Omental fat pad (tissue), 4 donors: Measurements from ENCODE around the gene CDKN1A. TPM values are rescaled to one million over a fixed set of nuclear protein-coding genes. Genes with fewer than 3 reads are reported as not detected.
A peak's percentile ranks its signal among the peaks of the same experiment; 100 is the strongest.

ENCODE experiments used
- ATAC-seq: fragments of 150-250 bp; one replicate; pipeline ENCODE4 v1.9.1; 2016; ENCODE audit warnings: mild to moderate bottlenecking, moderate library complexity; ENCODE audit not compliant: low FRiP score
- DNase-seq: peaks from one replicate; pipeline ENCODE4 v3.0.0-alpha.2; 2019; ENCODE audit warnings: low spot score
- CTCF ChIP-seq, 3 donors: fragments of 450-650 bp; IDR thresholded peaks; one replicate each; pipeline ENCODE4 v1.5.1; 2016 to 2017; ENCODE audit warnings: antibody characterized with exemption in 3 of 3, mild to moderate bottlenecking in 3 of 3, moderate library complexity in 2 of 3
- total RNA-seq, 4 donors: library from RNA; depleted of rRNA; stranded (reverse); fragments of >200 nt; gene quantifications; one replicate each; pipeline ENCODE4 v1.1.0, GENCODE V29; 2016

CDKN1A gene
- total RNA-seq, result 100 to 1,000 TPM; 126 to 611 (median 261) TPM

DNA sequence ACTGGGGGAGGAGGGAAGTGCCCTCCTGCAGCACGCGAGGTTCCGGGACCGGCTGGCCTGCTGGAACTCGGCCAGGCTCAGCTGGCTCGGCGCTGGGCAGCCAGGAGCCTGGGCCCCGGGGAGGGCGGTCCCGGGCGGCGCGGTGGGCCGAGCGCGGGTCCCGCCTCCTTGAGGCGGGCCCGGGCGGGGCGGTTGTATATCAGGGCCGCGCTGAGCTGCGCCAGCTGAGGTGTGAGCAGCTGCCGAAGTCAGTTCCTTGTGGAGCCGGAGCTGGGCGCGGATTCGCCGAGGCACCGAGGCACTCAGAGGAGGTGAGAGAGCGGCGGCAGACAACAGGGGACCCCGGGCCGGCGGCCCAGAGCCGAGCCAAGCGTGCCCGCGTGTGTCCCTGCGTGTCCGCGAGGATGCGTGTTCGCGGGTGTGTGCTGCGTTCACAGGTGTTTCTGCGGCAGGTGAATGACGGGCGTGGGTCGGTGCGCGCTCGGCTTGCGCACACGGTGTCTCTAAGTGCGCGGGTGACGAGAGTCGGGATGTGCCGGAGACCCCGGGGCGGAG, at the start of gene CDKN1A:
Gene CDKN1A (plus strand): TSS at position 227 of the 555 bp plus-strand sequence. CDS start 5,388 bp downstream, outside the sequence.
- ATAC-seq (peak; percentile 78), DNase-seq (peak; percentile 81)
- no peak for TF ChIP-seq CTCF (IDR thresholded peaks at IDR 0.05)

- no peak for TF ChIP-seq CTCF (IDR thresholded peaks at IDR 0.05)
- ATAC-seq (no peak), DNase-seq (no peak)
These were observed 48.7 kb upstream of the CDKN1A start for GRCh38 chr6:36629784-36630183.

- no peak for ATAC-seq
- no peak for TF ChIP-seq CTCF (IDR thresholded peaks at IDR 0.05)
These were observed 47.0 kb upstream of the CDKN1A start for GRCh38 chr6:36631326-36632011.

DNA sequence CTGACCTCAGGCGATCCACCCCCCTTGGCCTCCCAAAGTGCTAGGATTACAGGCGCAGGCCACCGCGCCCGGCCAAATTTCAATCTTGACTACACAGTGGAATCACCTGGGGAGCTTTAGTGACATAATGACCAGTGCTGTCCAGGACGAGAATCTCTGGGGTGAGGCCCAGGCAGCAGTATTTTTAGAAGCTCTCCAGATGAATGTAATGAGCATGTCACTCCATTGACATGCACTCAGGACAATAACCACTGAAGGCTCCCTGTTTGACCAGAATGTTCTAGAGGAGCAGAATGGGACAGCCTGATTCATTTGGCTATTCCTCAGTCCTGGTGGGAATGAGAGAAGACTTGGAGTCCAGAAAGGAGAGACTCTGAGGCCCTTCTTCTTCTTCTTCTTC, 45.1 kb upstream of the CDKN1A start:
- no peak for TF ChIP-seq CTCF (IDR thresholded peaks at IDR 0.05)
- DNase-seq, result no peak
- no peak for ATAC-seq

More at GRCh38 chr6:36631326-36632011, 47.0 kb upstream of the CDKN1A start:
- no peak for DNase-seq

DNA sequence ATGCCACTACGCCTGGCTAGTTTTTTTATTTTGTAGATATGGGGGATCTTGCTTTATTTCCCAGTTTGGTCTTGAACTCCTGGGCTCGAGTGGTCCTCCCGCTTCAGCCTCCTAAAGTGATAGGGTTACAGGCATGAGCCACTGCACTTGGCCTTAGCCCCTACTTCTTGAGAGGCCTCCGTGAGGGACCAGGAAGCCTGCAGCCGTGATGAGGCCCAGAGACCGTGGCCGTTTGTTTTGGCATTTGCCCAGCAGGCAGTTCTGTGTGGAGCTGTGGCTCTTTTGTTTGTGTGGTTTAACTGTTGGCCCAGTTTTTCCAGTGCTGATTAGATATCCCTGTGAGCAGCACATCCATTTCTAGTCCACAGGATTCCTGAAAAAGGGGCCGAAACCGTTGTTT, 44.6 kb upstream of the CDKN1A start:
- no peak for TF ChIP-seq CTCF (IDR thresholded peaks at IDR 0.05)
- ATAC-seq (no peak), DNase-seq (no peak)

- DNase-seq (no peak), ATAC-seq (no peak)
- TF ChIP-seq CTCF (IDR thresholded peaks at IDR 0.05), result no peak
These were observed 44.0 kb upstream of the CDKN1A start for GRCh38 chr6:36634317-36635108.
